ENCODE results near the gene SH2D4B.
A peak's percentile ranks its signal among the peaks of the same experiment; 100 is the strongest.

The SH2D4B gene

DNA sequence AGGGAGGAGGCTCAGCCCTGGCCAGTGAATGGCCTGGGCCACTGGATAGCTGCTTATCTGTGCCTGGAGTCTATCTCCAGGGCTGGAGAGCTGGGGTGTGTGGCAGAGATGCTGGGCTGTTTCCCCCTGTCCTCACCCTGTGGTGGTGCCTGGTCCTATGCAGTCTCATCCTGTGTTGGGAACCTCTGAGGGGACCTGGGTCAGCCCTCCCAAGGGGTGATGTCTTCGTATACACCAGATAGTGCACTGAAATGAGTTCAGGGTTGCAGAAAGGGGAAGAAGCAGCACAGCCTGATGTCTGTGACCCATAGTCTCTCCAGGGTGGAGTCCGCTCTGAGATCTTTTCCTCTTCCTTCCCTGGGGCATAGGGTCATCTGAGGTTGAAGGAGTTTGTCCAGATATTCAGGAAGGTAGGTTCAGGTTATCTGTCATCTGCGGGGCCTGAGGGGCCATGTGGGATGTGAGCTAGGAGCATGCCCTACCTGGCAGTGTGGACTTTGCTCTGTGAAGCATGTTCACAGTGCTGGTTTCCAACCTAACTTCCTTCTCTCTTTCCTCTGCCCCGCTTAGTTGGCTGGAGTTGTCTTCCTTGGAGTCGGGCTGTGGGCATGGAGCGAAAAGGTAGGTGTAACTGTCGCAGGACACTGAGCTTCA lies 33.4 kb upstream of the SH2D4B start:
- DNase-seq (ENCODE audit: low read depth), result no peak

DNA sequence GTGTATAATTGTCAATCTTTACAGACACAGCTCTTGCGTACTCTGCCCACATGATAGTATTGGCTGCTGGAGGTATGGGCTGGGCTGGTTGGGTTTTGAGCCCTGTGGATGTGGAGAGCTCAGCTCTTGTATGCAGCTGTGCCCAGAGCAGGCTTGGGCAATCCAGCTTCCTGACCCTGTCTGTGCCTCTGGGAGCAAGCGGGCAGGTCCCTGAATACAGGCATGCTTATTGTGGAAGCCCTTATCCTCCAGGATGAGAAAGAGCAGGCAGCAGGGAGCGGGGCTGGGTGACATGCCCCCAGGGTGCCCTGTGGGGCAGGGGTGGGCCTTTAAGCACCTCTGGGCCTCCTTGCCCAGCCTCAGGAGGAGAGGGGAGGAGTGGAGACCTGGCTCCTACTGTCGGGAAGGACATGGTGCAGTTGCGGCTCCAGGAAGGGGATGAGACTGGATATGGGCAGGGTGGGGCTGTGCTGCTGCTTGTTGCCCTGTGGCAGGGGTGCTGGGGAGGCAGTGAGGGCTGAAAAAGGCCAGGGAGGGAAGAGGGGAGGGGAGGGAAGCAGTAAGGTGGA lies 32.7 kb upstream of the SH2D4B start:
- DNase-seq (ENCODE audit: low read depth), result no peak

DNA sequence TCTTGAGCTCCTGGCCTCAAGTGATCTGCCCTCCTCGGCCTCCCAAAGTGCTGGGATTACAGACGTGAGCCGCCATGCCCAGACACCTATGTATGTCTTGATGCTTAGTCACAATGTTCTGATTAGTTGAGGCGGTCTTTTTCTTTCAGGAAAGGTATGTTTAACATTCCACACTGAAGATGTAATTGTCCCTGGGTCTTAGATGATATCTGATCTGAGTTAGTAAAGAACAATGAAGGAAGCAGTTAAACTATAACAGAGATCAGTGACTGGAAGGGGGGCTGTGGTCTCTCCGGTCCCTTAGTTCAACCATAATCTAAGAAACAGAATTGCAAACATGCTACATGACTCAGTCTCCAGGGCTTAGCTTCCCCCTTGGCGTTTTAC lies 31.5 kb upstream of the SH2D4B start:
- DNase-seq (ENCODE audit: low read depth), result peak; percentile 89

- no peak for DNase-seq (ENCODE audit: low read depth)
These were observed 30.7 kb upstream of the SH2D4B start for GRCh38 chr10:80506836-80507487.

- no peak for DNase-seq (ENCODE audit: low read depth)
These were observed 28.6 kb upstream of the SH2D4B start for GRCh38 chr10:80509108-80509402.

DNA sequence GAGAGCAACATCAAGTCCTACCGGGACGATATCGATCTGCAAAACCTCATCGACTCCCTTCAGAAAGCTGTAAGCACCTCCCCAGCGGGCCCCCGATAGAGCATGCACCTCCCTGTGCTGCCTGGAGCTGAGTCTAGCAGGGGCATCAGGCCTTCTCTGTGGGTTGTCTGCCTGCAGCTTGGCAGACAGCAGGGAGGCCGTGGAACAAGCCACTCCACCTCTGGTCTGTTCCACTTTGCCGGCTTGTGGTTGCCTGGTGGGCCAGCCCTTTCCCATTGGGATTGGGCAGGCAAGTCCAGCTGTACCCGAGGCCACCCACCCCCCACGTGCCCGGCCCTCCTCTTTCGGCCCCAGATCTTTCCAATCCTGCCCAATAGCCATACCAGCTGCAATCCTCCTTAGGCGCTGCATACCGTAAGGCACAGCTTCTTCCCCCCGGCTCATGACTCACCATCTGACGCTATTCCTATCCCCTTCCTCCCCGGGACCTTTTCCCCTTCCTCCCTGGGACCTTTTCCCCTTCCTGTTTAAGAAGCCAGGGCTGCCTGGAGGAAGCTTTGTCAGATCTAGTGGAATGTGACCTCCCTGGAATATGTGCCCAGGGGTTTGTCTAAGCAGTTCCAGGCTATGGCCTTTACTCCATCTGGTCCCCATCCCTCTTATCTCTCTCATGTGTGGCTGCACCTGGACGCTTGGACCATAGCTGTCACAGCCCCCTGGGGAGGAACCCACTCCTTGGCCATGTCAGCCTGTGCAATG lies 28.1 kb upstream of the SH2D4B start:
- peak; percentile 93 for DNase-seq (ENCODE audit: low read depth)

DNA sequence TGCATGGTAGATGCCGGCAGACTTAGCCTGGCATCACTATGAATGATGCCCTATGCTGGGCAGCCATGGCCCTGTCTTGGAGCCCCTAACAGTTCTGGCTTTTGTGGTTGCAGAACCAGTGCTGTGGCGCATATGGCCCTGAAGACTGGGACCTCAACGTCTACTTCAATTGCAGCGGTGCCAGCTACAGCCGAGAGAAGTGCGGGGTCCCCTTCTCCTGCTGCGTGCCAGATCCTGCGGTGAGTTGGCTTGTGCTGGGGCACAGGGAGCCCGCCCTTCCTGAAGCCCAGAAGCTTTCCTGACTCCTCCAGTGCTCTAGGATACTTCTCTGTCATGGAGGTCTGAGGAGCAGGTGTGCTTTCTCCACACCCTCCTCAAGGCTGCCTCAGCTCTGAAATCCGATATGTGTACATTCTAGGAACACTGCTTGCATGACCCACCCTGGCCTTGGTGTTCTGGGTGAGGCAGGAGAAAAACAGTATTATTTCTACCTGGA lies 25.6 kb upstream of the SH2D4B start:
- DNase-seq (ENCODE audit: low read depth), result no peak

- DNase-seq (ENCODE audit: low read depth), result no peak
These were observed 24.6 kb upstream of the SH2D4B start for GRCh38 chr10:80513106-80513505.

DNA sequence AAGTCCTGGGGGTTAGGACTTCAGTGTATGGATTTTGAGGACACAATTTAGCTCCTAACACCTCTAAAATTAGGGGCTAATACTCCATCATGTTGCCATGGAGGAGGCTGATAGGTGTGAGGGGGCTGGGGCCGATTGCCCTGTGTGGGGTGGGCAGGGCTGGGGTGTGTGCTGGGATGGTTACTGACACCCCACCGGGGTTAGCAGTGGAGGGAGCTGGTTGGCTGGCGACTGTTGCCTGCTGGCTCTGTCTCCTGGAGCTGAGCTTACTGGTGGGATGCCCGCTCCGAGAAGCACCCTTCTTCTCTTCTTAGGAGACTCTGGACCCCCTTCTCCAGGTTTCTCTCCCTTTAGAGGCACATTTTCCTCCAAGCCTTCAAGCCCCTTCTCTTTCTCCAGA lies 22.2 kb upstream of the SH2D4B start:
- no peak for DNase-seq (ENCODE audit: low read depth)

DNA sequence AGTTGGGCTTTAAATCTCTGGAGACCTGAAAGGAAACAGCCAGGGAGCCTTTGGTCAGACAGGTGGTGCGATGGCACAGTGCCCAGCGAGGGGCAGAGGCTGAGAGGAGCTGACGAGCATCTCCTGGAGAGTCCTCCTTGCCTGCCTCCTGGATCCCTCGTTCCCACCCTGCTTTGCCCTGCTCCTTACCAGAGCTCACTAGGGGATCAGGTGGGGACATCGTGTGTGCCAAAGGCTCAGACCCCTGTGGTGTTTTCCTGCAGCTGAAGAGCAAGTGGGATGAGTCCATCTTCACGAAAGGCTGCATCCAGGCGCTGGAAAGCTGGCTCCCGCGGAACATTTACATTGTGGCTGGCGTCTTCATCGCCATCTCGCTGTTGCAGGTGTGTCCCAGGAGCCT lies 21.8 kb upstream of the SH2D4B start:
- DNase-seq (ENCODE audit: low read depth), result no peak

DNA sequence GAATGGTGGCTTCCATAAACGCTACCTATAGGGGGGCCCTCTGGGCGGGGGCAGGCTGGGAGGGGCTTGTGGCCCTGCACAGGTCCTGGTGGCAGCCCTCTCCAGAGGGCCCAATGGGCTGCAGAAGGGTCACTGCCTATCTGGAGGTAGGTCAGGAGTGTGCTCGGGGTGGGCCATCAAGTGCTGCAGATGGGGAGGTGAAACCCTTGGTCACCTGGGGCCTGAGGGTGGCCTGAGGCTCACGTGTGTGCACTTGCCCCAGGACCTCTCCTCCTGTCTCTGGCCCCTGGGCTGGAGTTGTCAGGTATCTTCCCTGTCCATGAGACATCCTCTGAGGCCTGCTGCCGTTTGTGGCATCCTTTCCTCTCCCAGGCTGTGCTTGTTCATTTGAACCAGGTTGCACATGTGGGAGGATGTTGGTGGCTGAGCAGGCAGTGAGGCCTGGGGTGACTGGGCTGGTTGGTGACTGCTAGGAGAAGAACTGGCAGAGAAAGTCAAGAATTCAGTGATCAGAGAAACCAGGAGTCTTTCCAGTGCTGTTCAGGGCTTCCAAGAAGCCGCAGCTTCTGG lies 21.1 kb upstream of the SH2D4B start:
- no peak for DNase-seq (ENCODE audit: low read depth)

DNA sequence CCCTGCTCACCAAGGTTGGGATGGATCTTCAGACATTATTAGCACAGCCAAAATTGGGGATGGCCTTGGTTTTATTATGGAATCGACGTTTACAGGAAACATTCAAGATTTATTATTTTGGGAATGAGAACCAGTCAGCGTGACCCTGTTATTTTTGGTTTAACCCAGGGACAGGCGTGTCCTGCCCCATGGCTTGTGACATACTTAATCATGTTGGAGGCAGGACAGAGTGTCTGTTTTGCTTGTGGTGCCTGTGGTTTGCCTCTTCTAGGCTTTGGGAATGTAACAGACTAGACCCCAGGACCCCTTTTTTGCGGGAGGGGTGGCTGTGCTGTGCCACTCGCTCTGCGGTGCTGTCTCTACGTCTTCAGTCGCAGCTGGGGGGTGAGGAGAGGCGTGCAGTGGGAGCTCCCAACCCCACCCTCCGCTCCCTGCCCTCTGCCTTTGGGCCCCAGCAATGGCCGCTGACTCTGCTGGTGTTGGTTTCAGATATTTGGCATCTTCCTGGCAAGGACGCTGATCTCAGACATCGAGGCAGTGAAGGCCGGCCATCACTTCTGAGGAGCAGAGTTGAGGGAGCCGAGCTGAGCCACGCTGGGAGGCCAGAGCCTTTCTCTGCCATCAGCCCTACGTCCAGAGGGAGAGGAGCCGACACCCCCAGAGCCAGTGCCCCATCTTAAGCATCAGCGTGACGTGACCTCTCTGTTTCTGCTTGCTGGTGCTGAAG lies 20.1 kb upstream of the SH2D4B start:
- no peak for DNase-seq (ENCODE audit: low read depth)

DNA sequence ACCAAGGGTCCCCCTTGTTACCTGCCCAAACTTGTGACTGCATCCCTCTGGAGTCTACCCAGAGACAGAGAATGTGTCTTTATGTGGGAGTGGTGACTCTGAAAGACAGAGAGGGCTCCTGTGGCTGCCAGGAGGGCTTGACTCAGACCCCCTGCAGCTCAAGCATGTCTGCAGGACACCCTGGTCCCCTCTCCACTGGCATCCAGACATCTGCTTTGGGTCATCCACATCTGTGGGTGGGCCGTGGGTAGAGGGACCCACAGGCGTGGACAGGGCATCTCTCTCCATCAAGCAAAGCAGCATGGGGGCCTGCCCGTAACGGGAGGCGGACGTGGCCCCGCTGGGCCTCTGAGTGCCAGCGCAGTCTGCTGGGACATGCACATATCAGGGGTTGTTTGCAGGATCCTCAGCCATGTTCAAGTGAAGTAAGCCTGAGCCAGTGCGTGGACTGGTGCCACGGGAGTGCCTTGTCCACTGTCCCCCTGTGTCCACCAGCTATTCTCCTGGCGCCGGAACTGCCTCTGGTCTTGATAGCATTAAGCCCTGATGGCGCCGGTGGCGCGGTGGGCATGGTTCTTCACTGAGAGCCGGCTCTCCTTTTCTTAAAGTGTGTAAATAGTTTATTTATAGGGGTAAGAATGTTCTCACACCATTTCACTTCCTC lies 19.4 kb upstream of the SH2D4B start:
- DNase-seq (ENCODE audit: low read depth), result no peak

GRCh38 chr10:80518807-80519360 lies 18.8 kb upstream of the SH2D4B start:
- no peak for DNase-seq (ENCODE audit: low read depth)

GRCh38 chr10:80519936-80520650 lies 17.6 kb upstream of the SH2D4B start:
- no peak for DNase-seq (ENCODE audit: low read depth)

- DNase-seq (ENCODE audit: low read depth), result no peak
These were observed 16.8 kb upstream of the SH2D4B start for GRCh38 chr10:80520661-80521470.

GRCh38 chr10:80522756-80523363 lies 14.8 kb upstream of the SH2D4B start:
- no peak for DNase-seq (ENCODE audit: low read depth)

- DNase-seq (ENCODE audit: low read depth), result no peak
These were observed 13.9 kb upstream of the SH2D4B start for GRCh38 chr10:80523773-80524172.

All from iris pigment epithelial cell (primary cell).